KOPT-K1 (cell line): ENCODE results near the gene KIF22.
"Not testable (repeated sequence)": the region's sequence is repeated elsewhere in the genome, so short reads cannot be mapped to it uniquely, and the experiment has no call there.

Experiments used
- H3K27ac ChIP-seq: fragments of 200-600 bp; sonication (generic); 2 replicates; pipeline ENCODE4 v1.5.1; 2016; ENCODE audit warnings: antibody characterized with exemption, mild to moderate bottlenecking, low read depth, low read length; ENCODE audit not compliant: poor library complexity, severe bottlenecking
- H3K36me3 ChIP-seq: fragments of 200-600 bp; sonication (generic); 2 replicates; pipeline ENCODE4 v1.5.1; 2017; ENCODE audit warnings: antibody characterized with exemption, mild to moderate bottlenecking, low read length, moderate library complexity; ENCODE audit not compliant: insufficient read depth
- H3K9me3 ChIP-seq: fragments of 200-600 bp; sonication (generic); 2 replicates; pipeline ENCODE4 v1.5.1; 2017; ENCODE audit warnings: antibody characterized with exemption, low read length, mild to moderate bottlenecking; ENCODE audit not compliant: insufficient read depth, poor library complexity, severe bottlenecking

Gene KIF22

GRCh38 chr16:29826342-29826695 lies 35.8 kb downstream of the KIF22 start:
- Histone ChIP-seq H3K27ac (peak overlapping the region; percentile 26), H3K36me3 (peaks cover 6% of the 10 kb centered on the region; the same call in 1 of the 2 replicates), H3K9me3 (no peaks in the 10 kb centered on the region)

- no peaks in the 10 kb centered on the region for H3K9me3 ChIP-seq
- no peak overlapping the region for H3K27ac ChIP-seq
- no peaks in the 10 kb centered on the region for H3K36me3 ChIP-seq
These were observed 40.2 kb downstream of the KIF22 start for GRCh38 chr16:29830774-29831173.

GRCh38 chr16:29831490-29831889 lies 40.9 kb downstream of the KIF22 start:
- Histone ChIP-seq H3K27ac (no peak overlapping the region), H3K9me3 (no peaks in the 10 kb centered on the region), H3K36me3 (no peaks in the 10 kb centered on the region)

GRCh38 chr16:29833219-29833618 lies 42.7 kb downstream of the KIF22 start:
- H3K27ac ChIP-seq, H3K9me3 ChIP-seq, H3K36me3 ChIP-seq: not testable (repeated sequence)

GRCh38 chr16:29834079-29834478 lies 43.5 kb downstream of the KIF22 start:
- H3K27ac ChIP-seq, result no peak overlapping the region
- no peaks in the 10 kb centered on the region for H3K9me3 ChIP-seq
- no peaks in the 10 kb centered on the region for H3K36me3 ChIP-seq

- Histone ChIP-seq H3K9me3 (no peaks in the 10 kb centered on the region), H3K36me3 (no peaks in the 10 kb centered on the region), H3K27ac (no peak overlapping the region)
These were observed 45.4 kb downstream of the KIF22 start for GRCh38 chr16:29835926-29836325.

- H3K9me3 ChIP-seq, result no peaks in the 10 kb centered on the region
- no peak overlapping the region for H3K27ac ChIP-seq
- H3K36me3 ChIP-seq, result no peaks in the 10 kb centered on the region
These were observed 46.1 kb downstream of the KIF22 start for GRCh38 chr16:29836623-29837022.

- no peaks in the 10 kb centered on the region for H3K36me3 ChIP-seq
- H3K9me3 ChIP-seq, result no peaks in the 10 kb centered on the region
- no peak overlapping the region for H3K27ac ChIP-seq
These were observed 47.3 kb downstream of the KIF22 start for GRCh38 chr16:29837841-29838240.

- H3K27ac ChIP-seq, result no peak overlapping the region
- no peaks in the 10 kb centered on the region for H3K9me3 ChIP-seq
- no peaks in the 10 kb centered on the region for H3K36me3 ChIP-seq
These were observed 49.3 kb downstream of the KIF22 start for GRCh38 chr16:29839822-29840221.

GRCh38 chr16:29840240-29840639 lies 49.7 kb downstream of the KIF22 start:
- H3K9me3 ChIP-seq, result no peaks in the 10 kb centered on the region
- no peaks in the 10 kb centered on the region for H3K36me3 ChIP-seq
- H3K27ac ChIP-seq, result no peak overlapping the region

GRCh38 chr16:29841631-29842030 lies 51.1 kb downstream of the KIF22 start:
- Histone ChIP-seq H3K9me3 (no peaks in the 10 kb centered on the region), H3K27ac (no peak overlapping the region), H3K36me3 (no peaks in the 10 kb centered on the region)

- no peaks in the 10 kb centered on the region for H3K9me3 ChIP-seq
- no peaks in the 10 kb centered on the region for H3K36me3 ChIP-seq
- H3K27ac ChIP-seq, result no peak overlapping the region
These were observed 52.3 kb downstream of the KIF22 start for GRCh38 chr16:29842732-29843346.

GRCh38 chr16:29843931-29844330 lies 53.4 kb downstream of the KIF22 start:
- Histone ChIP-seq H3K36me3 (no peaks in the 10 kb centered on the region), H3K9me3 (no peaks in the 10 kb centered on the region), H3K27ac (no peak overlapping the region)

GRCh38 chr16:29844575-29845331 lies 54.2 kb downstream of the KIF22 start:
- no peaks in the 10 kb centered on the region for H3K9me3 ChIP-seq
- H3K36me3 ChIP-seq, result no peaks in the 10 kb centered on the region
- H3K27ac ChIP-seq, result no peak overlapping the region

- Histone ChIP-seq H3K27ac (no peak overlapping the region), H3K9me3 (no peaks in the 10 kb centered on the region), H3K36me3 (no peaks in the 10 kb centered on the region)
These were observed 55.1 kb downstream of the KIF22 start for GRCh38 chr16:29845656-29846055.
